HG03066 (cell line): Measurements from ENCODE around the gene CGB8.
"Not testable (repeated sequence)": the region's sequence is repeated elsewhere in the genome, so short reads cannot be mapped to it uniquely, and the experiment has no call there.

ENCODE experiments used
- ATAC-seq: cut with Tn5 transposase; IDR thresholded peaks from one replicate; pipeline ENCODE4 v1.9.1; 2021; ENCODE audit warnings: low read depth; ENCODE audit not compliant: unreplicated experiment

Gene CGB8

GRCh38 chr19:49049011-49049410 lies at the start of gene CGB8:
Gene CGB8 (minus strand): TSS chr19:49049111. CDS start chr19:49048739, 372 bp downstream.
- ATAC-seq: not testable (repeated sequence)

- no peak for ATAC-seq
Measured at GRCh38 chr19:49097453-49098288, 48.8 kb upstream of the CGB8 start.

GRCh38 chr19:49094505-49095482 lies 45.9 kb upstream of the CGB8 start:
- ATAC-seq: no peak

- ATAC-seq: no peak
Measured at GRCh38 chr19:49092686-49093085, 43.8 kb upstream of the CGB8 start.

GRCh38 chr19:49091391-49092038 lies 42.6 kb upstream of the CGB8 start:
- no peak for ATAC-seq

- ATAC-seq: no peak
Measured at GRCh38 chr19:49086296-49086695, 37.4 kb upstream of the CGB8 start.

GRCh38 chr19:49085868-49086232 lies 36.9 kb upstream of the CGB8 start:
- no peak for ATAC-seq

- ATAC-seq: peak; percentile 69
Measured at GRCh38 chr19:49085020-49085867, 36.3 kb upstream of the CGB8 start, which contains the start of gene SNRNP70. Gene SNRNP70 (plus strand): TSS chr19:49085451. CDS start chr19:49086415, 964 bp downstream.

- ATAC-seq: no peak
Measured at GRCh38 chr19:49084206-49085019, 35.5 kb upstream of the CGB8 start.

GRCh38 chr19:49081273-49081672 lies 32.4 kb upstream of the CGB8 start:
- ATAC-seq: no peak

- ATAC-seq: no peak
Measured at GRCh38 chr19:49080392-49080791, 31.5 kb upstream of the CGB8 start.

- not testable (repeated sequence) for ATAC-seq
Measured at GRCh38 chr19:49074869-49075268, 26.0 kb upstream of the CGB8 start.

- ATAC-seq: no peak
Measured at GRCh38 chr19:49073514-49074378, 24.8 kb upstream of the CGB8 start.

- ATAC-seq: no peak
Measured at GRCh38 chr19:49071860-49072547, 23.1 kb upstream of the CGB8 start.

- ATAC-seq: no peak
Measured at GRCh38 chr19:49070416-49070815, 21.5 kb upstream of the CGB8 start.

- ATAC-seq: no peak
Measured at GRCh38 chr19:49069026-49069425, 20.1 kb upstream of the CGB8 start.

GRCh38 chr19:49067554-49067953 lies 18.6 kb upstream of the CGB8 start:
- no peak for ATAC-seq
